Spleen (tissue), 7 donors: Measurements from ENCODE around the gene PPM1L.

Source experiments
- POLR2A ChIP-seq, 3 donors: fragments of 450-650 bp; IDR thresholded peaks; one replicate each; pipeline ENCODE4 v1.5.1; 2017; ENCODE audit warnings: antibody characterized with exemption in 3 of 3, mild to moderate bottlenecking in 1 of 3
- POLR2AphosphoS5 ChIP-seq, 3 donors: sonication (generic); formaldehyde crosslinking; IDR thresholded peaks; one replicate each; pipeline ENCODE4 v1.5.1; 2017; ENCODE audit warnings: antibody characterized with exemption in 3 of 3
- TF ChIP-seq, protein P1 (sequence below), 11 experiments: fragments of 200-600 bp in 7 of 11; fragments of 450-650 bp in 4 of 11; sonication (generic) in 4 of 11; IDR thresholded peaks in 8 of 11; conservative IDR thresholded peaks in 3 of 11; 1 replicate in 7 of 11; 2 replicates in 4 of 11; pipeline versions ENCODE4 v1.4.0 to v1.8.0; 2016 to 2021; ENCODE audit warnings: antibody characterized with exemption in 11 of 11, inconsistent platforms in 4 of 11, mild to moderate bottlenecking in 1 of 11
- donor health status: DM: no; HTN: no; CAD: no; lungs with moderate emphysema.
- donor health status: DM: no; HTN: no; CAD: no.
- donor health status: DM: no; HTN: no; CAD: no.

DNA sequence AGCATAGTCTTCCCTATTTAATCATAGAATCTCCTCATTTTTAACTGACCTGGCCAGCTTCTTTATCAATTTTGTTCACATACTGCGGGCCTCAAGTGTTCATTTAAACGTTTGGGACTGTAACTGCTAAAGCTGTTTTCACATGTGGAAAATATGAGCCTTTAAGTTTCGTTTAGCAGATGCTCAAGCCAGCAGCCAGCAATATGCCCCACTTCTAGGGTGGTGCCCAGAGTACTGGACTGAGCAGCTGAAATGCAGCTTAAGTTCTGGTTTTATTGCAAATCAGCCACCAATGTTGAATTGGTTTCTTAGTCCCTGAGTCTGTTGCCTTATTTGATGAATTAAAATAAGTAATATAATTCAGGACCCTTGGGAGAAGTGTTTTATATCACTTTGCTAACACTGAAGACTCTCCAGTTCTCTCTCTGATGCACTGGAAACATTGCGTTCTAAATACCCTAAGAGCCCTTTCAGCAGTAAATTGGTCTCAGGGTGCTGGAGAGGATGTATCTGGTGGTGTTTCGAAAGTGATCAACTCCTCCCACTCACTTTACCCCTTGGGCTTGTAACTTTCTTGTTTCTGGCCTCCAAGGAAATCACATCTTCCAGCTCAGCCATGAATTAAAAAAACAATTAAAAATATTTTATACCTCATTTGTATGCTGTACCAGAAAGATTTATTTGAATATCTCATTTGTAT lies 287.5 kb downstream of the PPM1L start:
- TF ChIP-seq, protein P1, sequence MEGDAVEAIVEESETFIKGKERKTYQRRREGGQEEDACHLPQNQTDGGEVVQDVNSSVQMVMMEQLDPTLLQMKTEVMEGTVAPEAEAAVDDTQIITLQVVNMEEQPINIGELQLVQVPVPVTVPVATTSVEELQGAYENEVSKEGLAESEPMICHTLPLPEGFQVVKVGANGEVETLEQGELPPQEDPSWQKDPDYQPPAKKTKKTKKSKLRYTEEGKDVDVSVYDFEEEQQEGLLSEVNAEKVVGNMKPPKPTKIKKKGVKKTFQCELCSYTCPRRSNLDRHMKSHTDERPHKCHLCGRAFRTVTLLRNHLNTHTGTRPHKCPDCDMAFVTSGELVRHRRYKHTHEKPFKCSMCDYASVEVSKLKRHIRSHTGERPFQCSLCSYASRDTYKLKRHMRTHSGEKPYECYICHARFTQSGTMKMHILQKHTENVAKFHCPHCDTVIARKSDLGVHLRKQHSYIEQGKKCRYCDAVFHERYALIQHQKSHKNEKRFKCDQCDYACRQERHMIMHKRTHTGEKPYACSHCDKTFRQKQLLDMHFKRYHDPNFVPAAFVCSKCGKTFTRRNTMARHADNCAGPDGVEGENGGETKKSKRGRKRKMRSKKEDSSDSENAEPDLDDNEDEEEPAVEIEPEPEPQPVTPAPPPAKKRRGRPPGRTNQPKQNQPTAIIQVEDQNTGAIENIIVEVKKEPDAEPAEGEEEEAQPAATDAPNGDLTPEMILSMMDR (IDR thresholded peaks at IDR 0.05 in 8 of 11, conservative IDR thresholded peaks at IDR 0.05 in 3 of 11): no peak
- no peak for TF ChIP-seq POLR2A (IDR thresholded peaks at IDR 0.05)
- TF ChIP-seq POLR2AphosphoS5 (IDR thresholded peaks at IDR 0.05): no peak
